Ovary (tissue), 9 donors: ENCODE results near the gene FOCAD. TPM values are rescaled to one million over a fixed set of nuclear protein-coding genes. Genes with fewer than 3 reads are reported as not detected.
A peak's percentile ranks its signal among the peaks of the same experiment; 100 is the strongest.
"Not testable (repeated sequence)": the region's sequence is repeated elsewhere in the genome, so short reads cannot be mapped to it uniquely, and the experiment has no call there.

Experiments
- DNase-seq, 5 donors: peaks; one replicate each; pipeline ENCODE4 v3.0.0-alpha.2; 2019 to 2020
- H3K27ac ChIP-seq, 2 donors: fragments of 200-600 bp; one replicate each; pipeline versions ENCODE4 v1.5.1 to v1.8.0; 2019 to 2022
- H3K27me3 ChIP-seq: fragments of 200-600 bp; one replicate; pipeline ENCODE4 v1.8.0; 2022
- H3K36me3 ChIP-seq: fragments of 200-600 bp; sonication (generic); one replicate; pipeline ENCODE4 v1.5.1; 2019
- H3K4me1 ChIP-seq: one replicate; pipeline ENCODE4 v1.8.1; 2013; ENCODE audit warnings: mild to moderate bottlenecking, moderate library complexity; ENCODE audit not compliant: insufficient read depth
- H3K4me3 ChIP-seq: fragments of 200-600 bp; sonication (generic); one replicate; pipeline ENCODE4 v1.5.1; 2017
- H3K9me3 ChIP-seq, 2 donors: fragments of 200-600 bp in 1 of 2; sonication (generic) in 1 of 2; one replicate each; pipeline versions ENCODE4 v1.5.1 to v1.8.1; 2013 to 2019; ENCODE audit warnings: mild to moderate bottlenecking in 1 of 2, moderate library complexity in 1 of 2
- EP300 ChIP-seq: sonication (generic); formaldehyde crosslinking; IDR thresholded peaks from one replicate; pipeline ENCODE4 v1.6.1; 2017; ENCODE audit warnings: antibody characterized with exemption
- POLR2A ChIP-seq: fragments of 450-650 bp; IDR thresholded peaks from one replicate; pipeline ENCODE4 v1.6.1; 2017; ENCODE audit warnings: antibody characterized with exemption, mild to moderate bottlenecking, moderate library complexity
- WGBS, 3 donors: extraction: QIAGEN DNeasy Blood & Tissue Kit in 1 of 3; methylation state at CpG; one replicate each; pipeline versions ENCODE4 v1.1.5 to v1.1.7; 2013 to 2017; 5-methylcytosine and 5-hydroxymethylcytosine counted together
- intact Hi-C, 4 donors: fragments of 100-400 bp; cut with DNase I; formaldehyde crosslinking; loops; one replicate each; pipeline versions ENCODE4 v1.11.0 to v1.15.1; 2022 to 2023
- polyA plus RNA-seq, 2 donors: library from polyadenylated mRNA; stranded (reverse); fragments of 200-250 nt in 1 of 2; fragments of 350-450 nt in 1 of 2; fragmentation: Illumina TruSeq in 1 of 2; extraction: RNeasy Lipid Tissue Mini Kit (QIAGEN cat#74804) in 1 of 2; gene quantifications; one replicate each; pipeline ENCODE4 v1.2.3, GENCODE V29; 2013 to 2014
- total RNA-seq, 7 donors: library from RNA; depleted of rRNA in 2 of 7; stranded (reverse); fragments of >200 nt in 2 of 7; fragmentation: NEBNext Ultra II Directional in 3 of 7; extraction: Animal tissue kit (Norgen Biotek cat#: 25700) in 3 of 7; gene quantifications; one replicate each; pipeline versions ENCODE4 v1.1.0 to v1.2.4, GENCODE V29; 2016 to 2023
- TF ChIP-seq, protein P1 (sequence below), 3 donors: fragments of 450-650 bp in 2 of 3; fragments of 200-600 bp in 1 of 3; IDR thresholded peaks; one replicate each; pipeline versions ENCODE4 v1.5.1 to v1.8.0; 2016 to 2022; ENCODE audit warnings: antibody characterized with exemption in 3 of 3, mild to moderate bottlenecking in 1 of 3
- donor health status: DM: no; HTN: no; CAD: no; lungs with moderate emphysema.
- donor health status: DM: no; HTN: no; CAD: no.
- donor health status: Bipolar disorder and iron deficiency.
- donor health status: DM: yes; HTN: yes; CAD: no.
- donor health status: DM: no; HTN: no; CAD: no.
- donor health status: DM: yes; HTN: yes; CAD: no.

Gene FOCAD
- total and polyA plus RNA-seq, 9 donors, result 5.4 to 39.2 (median 22.2) TPM

GRCh38 chr9:20972684-20973083 is 288.6 kb downstream of the FOCAD start:
- no peak for TF ChIP-seq POLR2A
- TF ChIP-seq, protein P1, sequence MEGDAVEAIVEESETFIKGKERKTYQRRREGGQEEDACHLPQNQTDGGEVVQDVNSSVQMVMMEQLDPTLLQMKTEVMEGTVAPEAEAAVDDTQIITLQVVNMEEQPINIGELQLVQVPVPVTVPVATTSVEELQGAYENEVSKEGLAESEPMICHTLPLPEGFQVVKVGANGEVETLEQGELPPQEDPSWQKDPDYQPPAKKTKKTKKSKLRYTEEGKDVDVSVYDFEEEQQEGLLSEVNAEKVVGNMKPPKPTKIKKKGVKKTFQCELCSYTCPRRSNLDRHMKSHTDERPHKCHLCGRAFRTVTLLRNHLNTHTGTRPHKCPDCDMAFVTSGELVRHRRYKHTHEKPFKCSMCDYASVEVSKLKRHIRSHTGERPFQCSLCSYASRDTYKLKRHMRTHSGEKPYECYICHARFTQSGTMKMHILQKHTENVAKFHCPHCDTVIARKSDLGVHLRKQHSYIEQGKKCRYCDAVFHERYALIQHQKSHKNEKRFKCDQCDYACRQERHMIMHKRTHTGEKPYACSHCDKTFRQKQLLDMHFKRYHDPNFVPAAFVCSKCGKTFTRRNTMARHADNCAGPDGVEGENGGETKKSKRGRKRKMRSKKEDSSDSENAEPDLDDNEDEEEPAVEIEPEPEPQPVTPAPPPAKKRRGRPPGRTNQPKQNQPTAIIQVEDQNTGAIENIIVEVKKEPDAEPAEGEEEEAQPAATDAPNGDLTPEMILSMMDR (IDR thresholded peaks at IDR 0.05), result no peak
- TF ChIP-seq EP300, result no peak
- Histone ChIP-seq H3K27me3 (no peaks in the 10 kb centered on the region), H3K9me3 (no peaks in the 10 kb centered on the region), H3K36me3 (no peaks in the 10 kb centered on the region), H3K27ac (no peak overlapping the region), H3K4me1 (no peaks in the 10 kb centered on the region), H3K4me3 (no peak overlapping the region)
- WGBS, 3 donors, result 96 to 97% (median 96%) methylated on average over 1 of the region's 1 CpG
- intact Hi-C loops, result no loop called here
- no peak for DNase-seq

DNA sequence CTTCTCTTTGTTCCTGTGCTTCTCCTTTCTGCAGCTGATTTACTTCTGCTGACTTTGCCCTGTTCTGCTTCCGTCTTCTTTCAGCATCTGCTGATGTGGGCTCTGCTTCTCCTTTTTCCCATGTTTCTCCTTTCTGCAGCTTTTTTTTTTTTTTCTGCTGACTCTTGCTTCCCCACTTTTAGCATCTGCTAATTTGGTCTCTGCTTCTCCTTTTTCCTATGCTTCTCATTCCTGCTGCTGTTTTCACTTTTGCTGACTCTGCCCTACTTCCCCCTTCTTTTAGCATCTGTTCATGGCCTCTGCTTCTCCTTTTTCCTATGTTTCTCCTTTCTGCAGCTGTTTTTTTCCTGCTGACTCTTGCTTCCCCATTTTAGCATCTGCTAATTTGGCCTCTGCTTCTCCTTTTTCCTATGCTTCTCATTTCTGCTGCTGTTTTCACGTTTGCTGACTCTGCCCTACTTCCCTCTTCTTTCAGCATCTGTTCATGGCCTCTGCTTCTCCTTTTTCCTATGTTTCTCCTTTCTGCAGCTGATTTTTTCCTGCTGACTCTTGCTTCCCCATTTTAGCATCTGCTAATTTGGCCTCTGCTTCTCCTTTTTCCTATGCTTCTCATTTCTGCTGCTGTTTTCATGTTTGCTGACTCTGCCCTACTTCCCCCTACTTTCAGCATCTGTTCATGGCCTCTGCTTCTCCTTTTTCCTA is 289.3 kb downstream of the FOCAD start:
- H3K4me3 ChIP-seq, intact Hi-C loops, H3K27ac ChIP-seq, H3K9me3 ChIP-seq, H3K4me1 ChIP-seq, DNase-seq, H3K27me3 ChIP-seq, H3K36me3 ChIP-seq: not testable (repeated sequence)
- 85 to 93% (median 88%) methylated on average over 2 of the region's 2 CpGs for WGBS, 3 donors

- H3K4me3 ChIP-seq, H3K27me3 ChIP-seq, H3K9me3 ChIP-seq, DNase-seq, H3K4me1 ChIP-seq, H3K36me3 ChIP-seq, H3K27ac ChIP-seq, intact Hi-C loops: not testable (repeated sequence)
- 77 to 87% (median 83%) methylated on average over 2 of the region's 2 CpGs for WGBS, 3 donors
These were observed 290.3 kb downstream of the FOCAD start for GRCh38 chr9:20974191-20974938.

DNA sequence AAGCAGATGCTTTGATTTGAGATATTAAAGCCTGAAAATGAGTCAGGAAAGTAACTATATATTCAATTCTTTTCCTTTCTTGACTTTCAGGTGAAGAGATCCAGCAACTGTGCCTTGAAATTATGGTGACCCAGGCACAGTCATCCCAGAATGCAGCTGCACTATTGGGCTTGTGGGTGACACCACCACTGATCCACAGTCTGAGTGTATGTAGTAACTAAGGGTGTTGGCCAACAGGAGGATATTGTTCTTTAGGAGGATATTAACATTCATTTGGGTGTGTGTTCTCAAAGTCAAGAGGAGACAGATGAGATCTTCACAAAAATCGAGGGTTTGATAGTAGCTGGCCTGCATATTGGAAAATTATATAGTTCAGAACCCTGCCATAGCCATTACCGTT is 294.2 kb downstream of the FOCAD start:
- no peak overlapping the region for H3K27ac ChIP-seq
- H3K4me3 ChIP-seq, result no peak overlapping the region
- peaks cover 5% of the 10 kb centered on the region for H3K4me1 ChIP-seq
- WGBS, 3 donors, result 94 to 99% (median 96%) methylated on average over 2 of the region's 2 CpGs
- intact Hi-C loops, result no loop called here
- H3K36me3 ChIP-seq, result no peaks in the 10 kb centered on the region
- H3K27me3 ChIP-seq, result no peaks in the 10 kb centered on the region
- no peaks in the 10 kb centered on the region for H3K9me3 ChIP-seq
- TF ChIP-seq, protein P1 (IDR thresholded peaks at IDR 0.05), result no peak
- TF ChIP-seq EP300 (no peak), POLR2A (no peak)
- DNase-seq, result no peak

- TF ChIP-seq, protein P1 (IDR thresholded peaks at IDR 0.05), result no peak
- TF ChIP-seq POLR2A (no peak), EP300 (no peak)
- intact Hi-C loops, result no loop called here
- no peaks in the 10 kb centered on the region for H3K36me3 ChIP-seq
- H3K9me3 ChIP-seq, result no peaks in the 10 kb centered on the region
- peak overlapping the region in 1 of 2 donors; percentile 32 for H3K27ac ChIP-seq
- peak in 1 of 5 donors; percentile 20 for DNase-seq
- H3K4me3 ChIP-seq, result no peak overlapping the region
- peaks cover 8% of the 10 kb centered on the region for H3K4me1 ChIP-seq
- H3K27me3 ChIP-seq, result no peaks in the 10 kb centered on the region
- WGBS, 3 donors, result 5 to 13% (median 7%) methylated on average over 3 of the region's 3 CpGs
These were observed 296.9 kb downstream of the FOCAD start for GRCh38 chr9:20980832-20981455.
